Fibroblast of mammary gland (primary cell): ENCODE results near the gene DTD2.

Source experiments
- DNase-seq: peaks from one replicate; pipeline ENCODE4 v3.0.0-alpha.2; 2010; ENCODE audit warnings: low read depth
- H3K4me3 ChIP-seq: 2 replicates; pipeline ENCODE4 v1.5.1; 2011; ENCODE audit warnings: low read depth, mild to moderate bottlenecking, low read length, moderate library complexity; ENCODE audit not compliant: control insufficient read depth
- CTCF ChIP-seq: conservative IDR thresholded peaks from 2 replicates; pipeline ENCODE4 v1.5.1; 2011; ENCODE audit warnings: low read depth, low read length, inconsistent platforms; ENCODE audit not compliant: control insufficient read depth, insufficient read depth

Gene DTD2

DNA sequence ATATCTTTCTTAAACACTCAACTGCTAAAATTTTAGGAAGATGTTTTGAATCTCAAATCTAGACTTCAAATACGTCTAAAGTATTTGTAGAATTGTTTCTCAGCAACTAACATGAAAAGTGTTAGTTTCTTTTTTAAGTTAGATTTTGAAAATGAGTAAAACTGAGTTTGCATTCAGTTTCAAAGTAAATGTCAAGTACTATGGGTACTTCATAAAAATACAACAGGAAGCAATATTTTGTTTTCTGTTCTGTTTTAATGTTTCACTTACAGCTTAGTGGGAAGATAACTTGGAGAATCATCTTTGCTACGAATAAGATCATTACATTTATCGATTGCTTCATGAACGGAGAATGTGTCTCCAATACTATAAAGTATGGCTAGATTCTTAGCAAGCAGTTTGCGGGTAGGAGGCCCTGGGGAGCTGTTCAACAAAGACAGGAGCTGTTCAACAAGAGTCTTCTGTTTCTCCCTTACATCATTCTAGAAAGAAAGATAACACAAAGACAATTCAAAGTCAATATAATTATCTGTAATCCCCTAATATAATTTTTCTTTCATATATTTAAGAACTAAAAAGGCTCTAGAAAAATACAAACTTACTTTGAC is 57.2 kb downstream of the DTD2 start:
- TF ChIP-seq CTCF: no peak
- no peak overlapping the region for H3K4me3 ChIP-seq
- DNase-seq: no peak
